OCI-LY7 (cell line): Measurements from ENCODE around the gene ASB7. TPM values are rescaled to one million over a fixed set of nuclear protein-coding genes. Genes with fewer than 3 reads are reported as not detected.

Experiments used
- BruUV-seq: library from RNA; stranded (reverse); fragments of 400-500 nt; replicated peaks from 2 replicates; lab custom pipeline; 2021; lab: Mats Ljungman, UMichigan
- CTCF ChIA-PET: fragments of 300-600 bp; sonication (Branson Sonifier 250); formaldehyde crosslinking; loops from one replicate; lab custom pipeline; 2022; ENCODE audit warnings: antibody characterized with exemption; ENCODE audit not compliant: unreplicated experiment; lab: Charles Lee
- POLR2A ChIA-PET: fragments of 300-600 bp; sonication (Branson Sonifier 250); formaldehyde crosslinking; loops from one replicate; lab custom pipeline; 2022; ENCODE audit warnings: antibody characterized with exemption; lab: Charles Lee
- DNase-seq: peaks from one replicate; pipeline ENCODE4 v3.0.0-alpha.2; 2015; ENCODE audit warnings: low spot score
- H2AFZ ChIP-seq: fragments of 200-600 bp; sonication (generic), shearing (Covaris generic); 2 replicates; pipeline ENCODE4 v1.6.1; 2014; ENCODE audit warnings: mild to moderate bottlenecking, antibody characterized with exemption, low read length, moderate library complexity
- H3K27ac ChIP-seq: fragments of 200-600 bp; sonication (generic); 2 replicates; pipeline ENCODE4 v1.5.1; 2014; ENCODE audit warnings: mixed run types, low read depth, mild to moderate bottlenecking, moderate library complexity, low read length, inconsistent platforms; ENCODE audit not compliant: poor library complexity, severe bottlenecking
- H3K36me3 ChIP-seq: fragments of 200-600 bp; sonication (generic); 2 replicates; pipeline ENCODE4 v1.6.1; 2014; ENCODE audit warnings: mild to moderate bottlenecking, antibody characterized with exemption, low read length, moderate library complexity, mixed read lengths; ENCODE audit not compliant: insufficient read depth
- H3K4me1 ChIP-seq: fragments of 200-600 bp; sonication (generic); 2 replicates; pipeline ENCODE4 v1.5.1; 2014; ENCODE audit warnings: mild to moderate bottlenecking, low read length; ENCODE audit not compliant: insufficient read depth, poor library complexity, severe bottlenecking
- H3K4me2 ChIP-seq: fragments of 200-600 bp; sonication (generic); 2 replicates; pipeline ENCODE4 v1.6.1; 2014; ENCODE audit warnings: mild to moderate bottlenecking, low read length
- H3K4me3 ChIP-seq: fragments of 200-600 bp; sonication (generic); 2 replicates; pipeline ENCODE4 v1.5.1; 2014; ENCODE audit warnings: mild to moderate bottlenecking, low read depth, low read length; ENCODE audit not compliant: poor library complexity, severe bottlenecking
- H3K79me2 ChIP-seq: fragments of 200-600 bp; sonication (generic); 2 replicates; pipeline ENCODE4 v1.6.1; 2016; ENCODE audit warnings: low read depth, mild to moderate bottlenecking, low read length, moderate library complexity, mixed read lengths; ENCODE audit not compliant: insufficient read depth
- H3K9me2 ChIP-seq: fragments of 200-600 bp; sonication (generic); 2 replicates; pipeline ENCODE4 v1.6.1; 2016; ENCODE audit warnings: mild to moderate bottlenecking, low read length, mixed read lengths; ENCODE audit not compliant: insufficient read depth
- H3K9me3 ChIP-seq: fragments of 200-600 bp; sonication (generic); 2 replicates; pipeline ENCODE4 v1.6.1; 2014; ENCODE audit warnings: mild to moderate bottlenecking, mixed run types, low read length, mixed read lengths
- H4K20me1 ChIP-seq: fragments of 200-600 bp; sonication (generic); 2 replicates; pipeline ENCODE4 v1.6.1; 2014; ENCODE audit warnings: mild to moderate bottlenecking, antibody characterized with exemption, low read length, moderate library complexity, mixed read lengths; ENCODE audit not compliant: insufficient read depth
- EZH2phosphoT487 ChIP-seq: fragments of 200-600 bp; sonication (generic); IDR thresholded peaks from 2 replicates; pipeline ENCODE4 v1.6.1; 2018; ENCODE audit warnings: low read depth, borderline replicate concordance, mild to moderate bottlenecking, mixed run types, antibody characterized with exemption, low read length, moderate library complexity, mixed read lengths
- intact Hi-C: fragments of 100-400 bp; cut with micrococcal nuclease; formaldehyde crosslinking; loops from one replicate; pipeline ENCODE4 v1.10.0; 2022; ENCODE audit not compliant: unreplicated experiment
- total RNA-seq, 2 experiments: library from RNA; depleted of rRNA in 1 of 2; stranded (reverse); fragments of >200 nt in 1 of 2; shearing (Covaris generic) in 1 of 2; gene quantifications; 2 replicates each; pipeline ENCODE4 v1.2.3, GENCODE V29; 2014 to 2022
- TF ChIP-seq, protein P1 (sequence below): fragments of 200-600 bp; sonication (generic); conservative IDR thresholded peaks from 2 replicates; pipeline ENCODE4 v1.5.1; 2014; ENCODE audit warnings: mild to moderate bottlenecking, antibody characterized with exemption, low read length, moderate library complexity, mixed read lengths

Gene ASB7
- total RNA-seq, 2 experiments from 2014 or later: 10.9 to 15.2 TPM

DNA sequence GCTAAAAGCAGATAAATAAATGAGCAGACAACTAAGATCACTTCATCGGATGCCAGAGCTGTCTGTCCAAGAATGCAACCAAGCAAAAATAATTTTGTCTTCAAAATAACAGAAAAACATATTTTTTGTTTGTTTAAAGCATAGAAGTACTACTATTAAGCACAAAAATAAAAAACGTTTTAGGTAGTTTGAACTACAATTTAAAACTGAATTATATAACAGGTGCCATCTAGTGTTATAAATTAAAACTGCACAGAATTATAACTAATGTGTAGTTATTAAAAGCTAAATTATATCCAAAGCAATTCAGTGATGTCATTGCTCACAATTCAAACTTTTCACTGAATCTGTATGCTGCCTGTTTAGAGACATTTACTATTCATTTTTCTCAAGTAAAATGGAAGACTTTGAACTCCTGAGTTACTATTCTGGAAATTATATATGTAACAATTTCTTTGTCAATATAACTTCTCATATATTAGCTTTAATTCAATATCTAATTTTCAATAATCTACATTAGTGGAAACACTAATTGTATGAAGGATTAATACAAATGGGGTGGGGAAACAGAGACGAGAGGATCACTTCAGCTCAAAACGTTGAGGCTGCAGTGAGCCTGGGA is 29.9 kb upstream of the ASB7 start:
- intact Hi-C loops: loop anchor here (2.0 to 5.0 kb wide), 2 partner anchors 125 to 230 kb away; no protein-coding TSS in a partner anchor
- Histone ChIP-seq H2AFZ (no peak overlapping the region), H3K4me2 (no peak overlapping the region), H3K36me3 (peaks cover 54% of the 10 kb centered on the region), H3K27ac (no peak overlapping the region), H3K4me1 (no peaks in the 10 kb centered on the region), H3K79me2 (no peaks in the 10 kb centered on the region), H3K9me3 (no peaks in the 10 kb centered on the region), H4K20me1 (no peaks in the 10 kb centered on the region), H3K9me2 (no peaks in the 10 kb centered on the region), H3K4me3 (no peak overlapping the region)
- no peak for TF ChIP-seq EZH2phosphoT487
- TF ChIP-seq, protein P1, sequence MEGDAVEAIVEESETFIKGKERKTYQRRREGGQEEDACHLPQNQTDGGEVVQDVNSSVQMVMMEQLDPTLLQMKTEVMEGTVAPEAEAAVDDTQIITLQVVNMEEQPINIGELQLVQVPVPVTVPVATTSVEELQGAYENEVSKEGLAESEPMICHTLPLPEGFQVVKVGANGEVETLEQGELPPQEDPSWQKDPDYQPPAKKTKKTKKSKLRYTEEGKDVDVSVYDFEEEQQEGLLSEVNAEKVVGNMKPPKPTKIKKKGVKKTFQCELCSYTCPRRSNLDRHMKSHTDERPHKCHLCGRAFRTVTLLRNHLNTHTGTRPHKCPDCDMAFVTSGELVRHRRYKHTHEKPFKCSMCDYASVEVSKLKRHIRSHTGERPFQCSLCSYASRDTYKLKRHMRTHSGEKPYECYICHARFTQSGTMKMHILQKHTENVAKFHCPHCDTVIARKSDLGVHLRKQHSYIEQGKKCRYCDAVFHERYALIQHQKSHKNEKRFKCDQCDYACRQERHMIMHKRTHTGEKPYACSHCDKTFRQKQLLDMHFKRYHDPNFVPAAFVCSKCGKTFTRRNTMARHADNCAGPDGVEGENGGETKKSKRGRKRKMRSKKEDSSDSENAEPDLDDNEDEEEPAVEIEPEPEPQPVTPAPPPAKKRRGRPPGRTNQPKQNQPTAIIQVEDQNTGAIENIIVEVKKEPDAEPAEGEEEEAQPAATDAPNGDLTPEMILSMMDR: peak; percentile 82
- ChIA-PET POLR2A (interaction anchor here (0.9 to 1.2 kb wide), 2 partner anchors 43 to 233 kb away, joined by 3 read pairs; no protein-coding TSS in a partner anchor), CTCF (interaction anchor here (0.7 kb wide), 1 partner anchor 13 kb away, joined by 3 read pairs; no protein-coding TSS in a partner anchor)
- DNase-seq: peak; percentile 42
- BruUV-seq: no TSS peak

DNA sequence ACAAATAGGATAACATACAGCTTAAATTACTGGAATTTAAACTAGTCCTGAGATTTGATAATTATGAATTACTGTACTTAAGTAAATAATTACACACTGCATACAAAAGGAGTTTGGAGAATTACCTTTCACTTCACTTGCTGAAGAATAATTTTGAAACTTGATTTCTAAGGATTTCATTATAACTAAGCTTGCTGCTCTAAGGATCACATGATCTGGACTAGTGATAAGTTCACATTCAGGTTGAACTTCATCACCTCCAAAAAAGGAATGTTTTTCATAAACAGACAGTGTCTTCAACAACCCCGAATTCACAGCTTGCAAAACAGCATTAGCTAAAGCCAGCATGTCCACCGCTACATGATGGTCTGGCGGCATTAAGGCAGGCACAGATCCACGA is 28.9 kb upstream of the ASB7 start:
- Histone ChIP-seq H3K27ac (no peak overlapping the region), H3K4me1 (no peaks in the 10 kb centered on the region), H3K36me3 (peaks cover 54% of the 10 kb centered on the region), H3K9me3 (no peaks in the 10 kb centered on the region), H2AFZ (no peak overlapping the region), H3K9me2 (no peaks in the 10 kb centered on the region), H3K79me2 (no peaks in the 10 kb centered on the region), H3K4me2 (no peak overlapping the region), H3K4me3 (no peak overlapping the region), H4K20me1 (no peaks in the 10 kb centered on the region)
- ChIA-PET CTCF (interaction anchor here (0.6 kb wide), 1 partner anchor 1473 kb away, joined by 3 read pairs; no protein-coding TSS in a partner anchor), POLR2A (interaction anchor here (0.6 to 1.2 kb wide), 2 partner anchors 46 to 840 kb away, joined by 3 read pairs; no protein-coding TSS in a partner anchor)
- no TSS peak for BruUV-seq
- intact Hi-C loops: loop anchor here (2.0 to 5.0 kb wide), 2 partner anchors 126 to 231 kb away; no protein-coding TSS in a partner anchor
- no peak for DNase-seq
- TF ChIP-seq, protein P1: no peak
- no peak for TF ChIP-seq EZH2phosphoT487

DNA sequence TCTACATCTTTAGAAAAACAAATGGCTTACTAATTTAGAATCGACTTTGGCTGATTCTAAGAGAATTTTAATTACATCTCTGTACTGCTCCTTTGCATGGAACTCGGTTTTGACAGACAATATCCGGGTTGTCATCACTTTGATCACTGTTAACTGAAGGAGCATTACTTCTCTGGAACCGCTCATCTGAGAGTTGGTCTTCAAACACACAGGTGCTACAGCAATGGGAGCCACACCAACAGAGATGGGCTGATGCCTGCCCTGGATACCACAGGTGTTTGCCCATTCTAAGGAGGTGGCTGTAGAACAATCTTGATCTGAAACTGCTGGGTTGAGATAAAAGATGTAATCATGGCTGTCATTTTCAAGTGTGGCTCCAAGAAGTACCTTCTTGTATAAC is 22.0 kb upstream of the ASB7 start:
- POLR2A ChIA-PET: no interaction called here
- CTCF ChIA-PET: no interaction called here
- intact Hi-C loops: no loop called here

More for the DNA sequence above, 22.0 kb upstream of the ASB7 start:
- TF ChIP-seq, protein P1: no peak
- no peak for TF ChIP-seq EZH2phosphoT487
- no TSS peak for BruUV-seq
- DNase-seq: no peak
- Histone ChIP-seq H3K27ac (no peak overlapping the region), H3K9me3 (peaks cover 9% of the 10 kb centered on the region; the same call in 1 of the 2 replicates), H3K4me3 (no peak overlapping the region), H4K20me1 (no peaks in the 10 kb centered on the region), H2AFZ (no peak overlapping the region), H3K4me2 (no peak overlapping the region), H3K4me1 (no peaks in the 10 kb centered on the region), H3K36me3 (peaks cover 27% of the 10 kb centered on the region), H3K9me2 (no peaks in the 10 kb centered on the region), H3K79me2 (peaks cover 9% of the 10 kb centered on the region)
